ENCODE results near the gene UTS2R.
"Not testable (repeated sequence)": the region's sequence is repeated elsewhere in the genome, so short reads cannot be mapped to it uniquely, and the experiment has no call there.

Gene UTS2R

GRCh38 chr17:82333279-82334171, 38.0 kb upstream of the UTS2R start, which contains the start of gene SECTM1:
Gene SECTM1, minus strand, starts transcription at chr17:82333766. Its CDS starts 6,526 bp downstream, at chr17:82327240.
- peak in 3 of 10 donors; percentile 8 to 24 (median 19) for DNase-seq

GRCh38 chr17:82334204-82334621, 37.4 kb upstream of the UTS2R start:
- DNase-seq = no peak
- intact Hi-C loops (cut with DNase I) = no loop called here

More at GRCh38 chr17:82333279-82334171, 38.0 kb upstream of the UTS2R start, which contains the start of gene SECTM1:
- intact Hi-C loops (cut with DNase I) = no loop called here

GRCh38 chr17:82334622-82335394, 36.8 kb upstream of the UTS2R start:
- intact Hi-C loops (cut with DNase I) = no loop called here
- no peak for DNase-seq

GRCh38 chr17:82338858-82339633, 32.5 kb upstream of the UTS2R start:
- intact Hi-C loops (cut with DNase I) = no loop called here
- DNase-seq = peak in 1 of 10 donors; percentile 85

DNA sequence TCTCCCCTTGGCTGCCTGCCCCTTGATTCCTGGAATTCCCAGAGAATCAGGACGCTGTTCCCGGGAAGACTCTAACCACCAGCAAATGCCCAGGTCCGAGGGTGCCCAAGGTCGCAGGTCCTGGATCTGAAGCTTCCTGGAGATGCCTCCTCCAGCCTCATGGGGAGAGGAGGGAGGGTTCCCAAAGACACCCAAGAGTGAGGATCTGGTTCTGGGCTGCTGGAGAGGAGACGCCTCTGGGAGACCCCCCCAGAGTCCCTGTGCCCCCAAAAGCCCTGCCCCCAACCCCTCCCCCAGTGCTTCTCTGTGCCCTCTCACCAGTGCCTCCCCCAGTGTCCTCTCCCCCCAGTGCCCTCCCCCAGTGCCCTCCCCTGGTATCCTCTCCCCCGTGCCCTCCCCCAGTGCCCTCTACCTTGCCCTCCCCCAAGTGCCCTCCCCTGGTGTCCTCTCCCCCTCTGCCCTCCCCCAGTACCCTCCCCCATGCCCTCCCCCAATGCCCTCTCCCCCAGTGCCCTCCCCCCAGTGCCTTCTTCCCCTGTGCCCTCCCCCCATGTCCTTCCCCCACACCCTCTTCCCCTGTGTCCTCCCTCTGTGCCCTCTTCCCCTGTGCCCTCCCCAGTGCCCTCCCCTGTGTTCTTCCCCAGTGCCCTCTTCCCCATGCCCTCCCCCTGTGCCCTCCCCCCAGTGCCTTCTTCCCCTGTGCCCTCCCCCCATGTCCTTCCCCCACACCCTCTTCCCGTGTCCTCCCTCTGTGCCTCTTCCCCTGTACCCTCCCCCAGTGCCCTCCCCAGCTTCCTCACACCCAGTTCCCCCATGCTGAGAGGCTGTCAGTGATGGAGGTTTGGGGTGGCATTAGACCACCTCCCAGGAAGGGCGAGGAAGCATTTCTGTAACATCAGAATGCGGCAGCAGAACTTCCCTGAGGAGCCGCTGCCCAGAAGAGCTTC, 31.7 kb upstream of the UTS2R start:
- DNase-seq = no peak
- intact Hi-C loops (cut with DNase I) = no loop called here

DNA sequence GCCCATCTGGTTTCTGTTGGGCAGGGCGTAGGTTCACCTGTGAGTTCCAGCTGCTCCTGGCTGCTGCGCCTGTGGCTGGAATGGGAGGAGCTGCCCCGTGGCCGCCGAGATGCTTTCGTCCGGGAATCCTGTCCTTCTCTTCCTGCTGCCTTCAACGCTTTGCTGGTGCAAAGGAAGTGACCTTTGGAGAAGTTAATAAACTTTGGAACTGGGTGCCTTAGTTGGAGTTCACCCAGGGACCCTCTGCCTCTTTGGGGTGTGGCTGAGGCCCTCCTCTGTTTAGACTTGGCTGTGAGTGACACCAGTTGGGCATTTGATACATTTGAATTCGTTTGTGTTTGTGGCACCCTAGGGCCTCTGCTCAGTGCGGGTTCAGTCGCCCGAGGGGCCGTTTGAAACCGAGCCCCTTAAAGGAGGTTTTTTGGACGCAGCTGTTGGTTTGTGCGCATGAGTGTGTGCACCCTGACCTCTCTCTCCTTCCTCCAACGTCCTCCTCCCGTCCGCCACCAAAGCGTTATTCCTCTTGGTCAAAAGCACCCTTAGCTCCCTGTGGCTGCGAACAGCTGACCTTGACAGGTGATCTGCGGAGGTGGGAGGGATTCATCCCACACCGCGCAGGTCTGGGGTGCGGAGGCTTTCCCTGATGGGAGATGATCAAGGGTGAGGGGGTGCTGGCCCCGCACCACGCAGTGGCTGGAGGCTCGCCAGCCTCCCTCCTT, 29.0 kb upstream of the UTS2R start:
- peak in 1 of 10 donors; percentile 57 for DNase-seq
- intact Hi-C loops (cut with DNase I) = no loop called here

DNA sequence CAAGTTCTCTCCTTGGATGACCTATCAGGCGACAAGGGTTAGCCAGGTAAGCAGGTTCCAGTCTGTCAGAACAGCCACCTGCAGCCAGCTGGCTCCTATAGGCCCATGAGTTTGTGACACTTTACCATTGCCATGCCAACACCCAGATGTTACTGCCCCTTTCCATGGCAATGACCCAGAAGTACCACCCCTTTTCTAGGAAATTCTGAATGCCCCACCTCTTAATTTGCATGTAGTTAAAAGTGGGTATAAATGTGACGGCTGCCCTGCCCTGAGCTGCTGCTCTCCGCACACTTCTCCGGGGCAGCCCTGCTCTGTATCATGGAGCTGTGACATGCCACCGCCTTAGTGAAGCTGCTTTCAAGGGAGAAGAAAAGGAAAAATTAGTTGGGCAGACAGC, 28.0 kb upstream of the UTS2R start:
- intact Hi-C loops (cut with DNase I) = no loop called here
- peak in 1 of 10 donors; percentile 46 for DNase-seq

DNA sequence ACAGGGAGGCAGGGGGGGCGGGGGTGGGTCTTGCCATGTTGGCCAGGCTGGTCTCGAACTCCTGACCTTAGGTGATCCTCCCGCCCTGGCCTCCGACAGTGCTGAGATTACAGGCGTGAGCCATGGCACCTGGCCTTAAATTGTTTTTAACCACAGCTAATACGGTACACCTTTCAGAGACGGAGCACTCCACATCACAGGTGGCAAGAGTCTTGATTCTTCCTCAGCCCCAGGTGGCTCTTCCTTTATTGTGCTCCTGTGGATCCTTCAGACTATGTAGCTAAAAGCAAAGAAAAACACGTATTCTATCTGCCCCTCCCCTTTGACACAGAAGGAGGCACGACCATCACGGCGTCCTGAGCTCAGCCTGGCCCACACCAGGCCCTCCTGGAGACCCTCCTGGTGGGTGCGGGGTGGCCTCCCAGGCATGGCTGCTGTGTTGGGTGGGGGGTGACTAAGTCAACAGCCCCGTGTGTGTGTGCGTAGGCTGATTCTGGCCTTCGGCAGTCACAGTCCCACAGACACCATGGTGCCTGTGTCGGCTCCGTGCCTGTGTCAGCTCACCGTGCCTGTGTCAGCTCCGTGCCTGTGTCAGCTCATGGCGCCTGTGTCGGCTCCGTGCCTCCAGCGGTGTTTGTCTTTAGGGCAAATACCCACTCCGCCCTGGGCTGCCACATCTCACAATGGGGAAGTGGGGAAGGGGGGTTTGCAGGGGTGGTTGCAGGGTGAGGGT, 27.2 kb upstream of the UTS2R start:
- DNase-seq = peak in 3 of 10 donors; percentile 7 to 63 (median 48)
- intact Hi-C loops (cut with DNase I) = no loop called here

- DNase-seq = peak in 3 of 10 donors; percentile 49 to 77 (median 65)
- intact Hi-C loops (cut with DNase I) = no loop called here
Measured at GRCh38 chr17:82345151-82345976, 26.2 kb upstream of the UTS2R start.

GRCh38 chr17:82346342-82347300, 24.9 kb upstream of the UTS2R start:
- DNase-seq = peak in 1 of 10 donors; percentile 64
- intact Hi-C loops (cut with DNase I) = no loop called here

DNA sequence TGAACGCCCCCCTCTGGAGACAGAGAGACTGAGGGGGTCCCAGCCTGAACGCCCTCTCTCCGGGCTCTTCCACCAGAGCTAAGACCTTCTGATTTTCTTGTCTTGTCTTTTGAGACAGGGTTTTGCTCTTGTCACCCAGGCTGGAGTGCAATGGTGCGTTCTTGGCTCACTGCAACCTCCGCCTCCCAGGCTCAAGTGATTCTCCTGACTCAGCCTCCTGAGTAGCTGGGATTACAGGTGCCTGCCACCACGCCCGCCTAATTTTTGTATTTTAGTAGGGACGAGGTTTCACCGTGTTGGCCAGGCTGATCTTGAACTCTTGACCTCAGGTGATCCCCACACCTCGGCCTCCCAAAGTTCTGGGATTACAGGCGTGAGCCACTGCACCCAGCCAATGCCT, 23.6 kb upstream of the UTS2R start:
- DNase-seq = peak in 2 of 10 donors; percentile 15 to 48
- intact Hi-C loops (cut with DNase I) = not testable (repeated sequence)

- intact Hi-C loops (cut with DNase I) = no loop called here
Measured at GRCh38 chr17:82348434-82348833, 23.1 kb upstream of the UTS2R start.

DNA sequence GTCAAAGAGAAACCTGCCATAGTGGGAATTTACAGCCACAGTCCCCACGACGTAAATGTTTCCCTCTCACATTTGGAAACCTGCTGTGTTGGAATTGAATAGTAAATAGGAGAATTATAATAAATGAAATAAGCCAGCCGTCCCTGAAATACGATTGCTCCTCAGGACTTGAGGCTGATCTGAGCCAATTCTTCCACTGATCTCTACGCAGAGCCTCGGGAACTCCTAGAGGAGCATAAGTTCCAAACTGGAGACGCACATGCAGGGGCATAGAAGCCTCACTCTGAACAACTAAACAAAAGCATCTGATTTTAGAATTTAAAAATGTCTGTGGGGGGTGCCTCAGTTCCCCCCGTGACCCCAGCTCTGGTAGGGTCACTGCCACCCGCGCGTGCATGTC, 22.7 kb upstream of the UTS2R start:
- no peak for DNase-seq
- intact Hi-C loops (cut with DNase I) = no loop called here

More at GRCh38 chr17:82348434-82348833, 23.1 kb upstream of the UTS2R start:
- peak in 3 of 10 donors; percentile 28 to 70 (median 41) for DNase-seq

- DNase-seq = peak in 1 of 10 donors; percentile 50
- intact Hi-C loops (cut with DNase I) = no loop called here
Measured at GRCh38 chr17:82349287-82349701, 22.3 kb upstream of the UTS2R start.

- peak in 1 of 10 donors; percentile 80 for DNase-seq
- intact Hi-C loops (cut with DNase I) = loop anchor here (10.0 kb wide), 1 partner anchor 204 kb away; no protein-coding TSS in a partner anchor
Measured at GRCh38 chr17:82350182-82351030, 21.2 kb upstream of the UTS2R start.
